Measurements from ENCODE around the gene NISCH.

DNA sequence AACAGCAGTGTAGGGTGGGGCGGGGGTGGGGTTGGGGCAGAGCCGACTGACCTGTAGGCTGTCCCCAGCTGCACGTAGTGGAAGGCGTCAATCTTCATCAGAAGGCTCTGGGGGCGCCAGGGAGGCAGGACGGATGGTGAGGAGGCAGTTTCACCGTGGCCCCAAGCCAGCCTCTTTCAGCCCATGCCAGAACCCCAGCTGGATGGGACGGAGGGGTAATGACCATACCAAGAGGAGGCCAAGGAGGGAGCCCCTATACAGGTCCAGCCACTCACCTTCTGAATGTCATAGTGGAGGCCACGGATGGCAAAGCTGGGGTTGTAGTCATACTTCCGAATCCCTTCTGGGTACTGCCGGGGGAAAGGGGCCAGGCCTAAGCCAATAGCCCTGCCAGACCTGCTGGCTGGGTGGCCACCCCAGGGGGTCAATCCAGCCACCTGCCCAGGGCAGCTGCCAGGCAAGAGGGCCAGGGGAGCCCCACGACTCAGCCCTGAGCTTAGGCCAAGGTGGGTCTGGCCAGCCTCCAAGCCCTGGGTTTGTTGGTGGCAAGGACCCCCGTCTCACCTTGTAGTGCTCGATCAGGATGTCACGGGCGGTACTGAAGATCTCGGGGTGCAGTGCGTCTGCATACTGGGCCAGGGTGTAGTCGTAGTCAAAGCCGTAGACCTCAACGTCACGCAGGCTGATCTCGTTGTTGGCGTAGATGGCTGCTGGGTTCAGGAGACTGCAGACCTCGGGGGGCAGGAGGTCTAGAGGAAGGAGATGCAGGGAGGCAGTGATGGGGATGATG is 73.4 kb downstream of the NISCH start:
- TF ChIP-seq, protein P1, sequence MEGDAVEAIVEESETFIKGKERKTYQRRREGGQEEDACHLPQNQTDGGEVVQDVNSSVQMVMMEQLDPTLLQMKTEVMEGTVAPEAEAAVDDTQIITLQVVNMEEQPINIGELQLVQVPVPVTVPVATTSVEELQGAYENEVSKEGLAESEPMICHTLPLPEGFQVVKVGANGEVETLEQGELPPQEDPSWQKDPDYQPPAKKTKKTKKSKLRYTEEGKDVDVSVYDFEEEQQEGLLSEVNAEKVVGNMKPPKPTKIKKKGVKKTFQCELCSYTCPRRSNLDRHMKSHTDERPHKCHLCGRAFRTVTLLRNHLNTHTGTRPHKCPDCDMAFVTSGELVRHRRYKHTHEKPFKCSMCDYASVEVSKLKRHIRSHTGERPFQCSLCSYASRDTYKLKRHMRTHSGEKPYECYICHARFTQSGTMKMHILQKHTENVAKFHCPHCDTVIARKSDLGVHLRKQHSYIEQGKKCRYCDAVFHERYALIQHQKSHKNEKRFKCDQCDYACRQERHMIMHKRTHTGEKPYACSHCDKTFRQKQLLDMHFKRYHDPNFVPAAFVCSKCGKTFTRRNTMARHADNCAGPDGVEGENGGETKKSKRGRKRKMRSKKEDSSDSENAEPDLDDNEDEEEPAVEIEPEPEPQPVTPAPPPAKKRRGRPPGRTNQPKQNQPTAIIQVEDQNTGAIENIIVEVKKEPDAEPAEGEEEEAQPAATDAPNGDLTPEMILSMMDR (IDR thresholded peaks at IDR 0.05; ENCODE audit: low read depth, low read length), result no peak
- no peak for TF ChIP-seq EZH2phosphoT487 (IDR thresholded peaks at IDR 0.05; ENCODE audit: low read depth)

Measured in OCI-LY3 (cell line).